Lower lobe of right lung (tissue), 2 donors: ENCODE data around the gene F11. TPM values are rescaled to one million over a fixed set of nuclear protein-coding genes. Genes with fewer than 3 reads are reported as not detected.
A peak's percentile ranks its signal among the peaks of the same experiment; 100 is the strongest.

Experiments used
- ATAC-seq, 2 donors: fragments of 200-7000 bp; cut with Tn5 transposase; one replicate each; pipeline ENCODE4 v1.9.1; 2020 to 2022; ENCODE audit warnings: mild to moderate bottlenecking in 2 of 2, moderate library complexity in 2 of 2
- DNase-seq: peaks from one replicate; pipeline ENCODE4 v3.0.0-alpha.2; 2020
- H3K27ac ChIP-seq: fragments of 200-600 bp; one replicate; pipeline ENCODE4 v1.8.0; 2022
- H3K27me3 ChIP-seq: fragments of 200-600 bp; one replicate; pipeline ENCODE4 v1.8.0; 2022; ENCODE audit warnings: low read depth
- H3K36me3 ChIP-seq: fragments of 200-600 bp; one replicate; pipeline ENCODE4 v1.8.0; 2022; ENCODE audit warnings: mild to moderate bottlenecking
- H3K4me1 ChIP-seq: fragments of 200-600 bp; one replicate; pipeline ENCODE4 v1.8.0; 2022
- H3K4me3 ChIP-seq: fragments of 200-600 bp; one replicate; pipeline ENCODE4 v1.8.0; 2022; ENCODE audit warnings: mild to moderate bottlenecking
- H3K9me3 ChIP-seq: fragments of 200-600 bp; one replicate; pipeline ENCODE4 v1.8.0; 2022
- intact Hi-C: fragments of 100-400 bp; cut with DNase I; formaldehyde crosslinking; loops from one replicate; pipeline ENCODE4 v1.11.0; 2022
- total RNA-seq: library from RNA; stranded (reverse); fragmentation: NEBNext Ultra II Directional; extraction: Animal tissue kit (Norgen Biotek cat#: 25700); gene quantifications from one replicate; pipeline ENCODE4 v1.2.1, GENCODE V29; 2021
- TF ChIP-seq, protein P1 (sequence below): fragments of 200-600 bp; IDR thresholded peaks from one replicate; pipeline ENCODE4 v1.8.0; 2022; ENCODE audit warnings: antibody characterized with exemption, mild to moderate bottlenecking
- donor health status: DM: no; HTN: yes; CAD: no; lungs with severe emphysema.

Gene F11
- total RNA-seq, 1 donor from 2014 or later: 20.5 TPM

DNA sequence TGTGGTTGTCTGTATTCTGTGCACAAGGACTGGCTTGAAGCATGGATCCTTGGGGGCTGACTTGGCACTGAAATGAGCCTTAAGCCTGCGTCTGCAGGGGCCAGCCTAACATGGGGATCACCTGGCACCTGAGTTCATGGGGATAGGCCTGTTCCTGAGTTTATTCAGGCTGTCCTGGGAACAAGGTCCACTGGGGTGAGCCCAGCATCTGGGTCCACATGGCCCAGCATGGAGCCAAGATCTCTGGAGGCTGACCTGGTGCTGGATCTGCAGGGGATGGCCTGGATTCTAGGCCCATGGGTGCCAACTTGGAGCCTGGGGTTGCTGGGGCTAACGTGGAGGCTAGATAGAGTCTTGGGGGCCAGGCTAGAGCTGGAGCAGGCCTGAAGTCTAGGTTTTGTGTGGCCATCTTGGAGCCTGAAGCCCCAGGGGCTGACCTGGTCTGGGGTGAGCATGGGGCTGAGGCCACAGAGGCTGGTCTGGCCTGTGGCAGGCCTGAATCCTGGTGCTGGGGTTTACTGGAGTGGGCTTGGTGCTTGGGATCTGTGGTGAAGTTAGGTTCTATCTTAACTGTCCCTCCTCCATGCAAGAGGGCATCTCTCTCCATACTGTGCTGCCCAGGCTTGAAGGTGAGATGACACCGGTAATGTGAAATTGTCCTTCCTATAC is 39.3 kb upstream of the F11 start:
- TF ChIP-seq, protein P1, sequence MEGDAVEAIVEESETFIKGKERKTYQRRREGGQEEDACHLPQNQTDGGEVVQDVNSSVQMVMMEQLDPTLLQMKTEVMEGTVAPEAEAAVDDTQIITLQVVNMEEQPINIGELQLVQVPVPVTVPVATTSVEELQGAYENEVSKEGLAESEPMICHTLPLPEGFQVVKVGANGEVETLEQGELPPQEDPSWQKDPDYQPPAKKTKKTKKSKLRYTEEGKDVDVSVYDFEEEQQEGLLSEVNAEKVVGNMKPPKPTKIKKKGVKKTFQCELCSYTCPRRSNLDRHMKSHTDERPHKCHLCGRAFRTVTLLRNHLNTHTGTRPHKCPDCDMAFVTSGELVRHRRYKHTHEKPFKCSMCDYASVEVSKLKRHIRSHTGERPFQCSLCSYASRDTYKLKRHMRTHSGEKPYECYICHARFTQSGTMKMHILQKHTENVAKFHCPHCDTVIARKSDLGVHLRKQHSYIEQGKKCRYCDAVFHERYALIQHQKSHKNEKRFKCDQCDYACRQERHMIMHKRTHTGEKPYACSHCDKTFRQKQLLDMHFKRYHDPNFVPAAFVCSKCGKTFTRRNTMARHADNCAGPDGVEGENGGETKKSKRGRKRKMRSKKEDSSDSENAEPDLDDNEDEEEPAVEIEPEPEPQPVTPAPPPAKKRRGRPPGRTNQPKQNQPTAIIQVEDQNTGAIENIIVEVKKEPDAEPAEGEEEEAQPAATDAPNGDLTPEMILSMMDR: no peak
- Histone ChIP-seq H3K27me3 (no peaks in the 10 kb centered on the region), H3K4me3 (no peak overlapping the region), H3K27ac (no peak overlapping the region), H3K4me1 (no peaks in the 10 kb centered on the region), H3K36me3 (no peaks in the 10 kb centered on the region), H3K9me3 (peaks cover 6% of the 10 kb centered on the region)
- intact Hi-C loops: no loop called here
- DNase-seq (no peak), ATAC-seq (peak in 1 of 2 donors; percentile 9)

DNA sequence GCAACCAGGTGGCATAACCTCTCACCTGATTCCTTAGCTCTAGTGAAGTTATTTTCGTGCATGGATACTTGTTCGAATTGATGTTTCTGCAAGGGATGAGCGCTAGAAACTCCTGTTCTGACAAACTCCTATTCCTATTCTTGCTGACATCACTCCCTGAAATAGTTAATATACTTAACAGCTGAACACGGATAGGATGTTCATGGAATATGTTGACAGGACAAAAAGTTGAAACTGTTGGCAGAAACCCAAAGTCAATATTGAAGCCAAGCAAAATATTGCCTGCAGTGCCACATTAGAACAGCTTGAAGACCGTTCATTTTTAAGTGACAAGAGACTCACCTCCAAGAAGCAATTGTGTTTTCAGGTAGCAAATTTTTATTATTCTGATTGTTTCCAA is 38.8 kb upstream of the F11 start, which contains the start of gene KLKB1:
KLKB1 (plus strand) TSS at position 287 of the 400 bp plus-strand sequence. CDS start 689 bp downstream, outside the sequence.
- H3K36me3 ChIP-seq: no peaks in the 10 kb centered on the region
- H3K4me3 ChIP-seq: no peak within 1 kb of the TSS
- DNase-seq (no peak), ATAC-seq (no peak)
- TF ChIP-seq, protein P1: no peak
- intact Hi-C loops: no loop called here
- H3K27ac ChIP-seq: no peak within 1 kb of the TSS
- no peaks in the 10 kb centered on the region for H3K4me1 ChIP-seq
- no peaks in the 10 kb centered on the region for H3K27me3 ChIP-seq
- H3K9me3 ChIP-seq: peaks cover 6% of the 10 kb centered on the region

DNA sequence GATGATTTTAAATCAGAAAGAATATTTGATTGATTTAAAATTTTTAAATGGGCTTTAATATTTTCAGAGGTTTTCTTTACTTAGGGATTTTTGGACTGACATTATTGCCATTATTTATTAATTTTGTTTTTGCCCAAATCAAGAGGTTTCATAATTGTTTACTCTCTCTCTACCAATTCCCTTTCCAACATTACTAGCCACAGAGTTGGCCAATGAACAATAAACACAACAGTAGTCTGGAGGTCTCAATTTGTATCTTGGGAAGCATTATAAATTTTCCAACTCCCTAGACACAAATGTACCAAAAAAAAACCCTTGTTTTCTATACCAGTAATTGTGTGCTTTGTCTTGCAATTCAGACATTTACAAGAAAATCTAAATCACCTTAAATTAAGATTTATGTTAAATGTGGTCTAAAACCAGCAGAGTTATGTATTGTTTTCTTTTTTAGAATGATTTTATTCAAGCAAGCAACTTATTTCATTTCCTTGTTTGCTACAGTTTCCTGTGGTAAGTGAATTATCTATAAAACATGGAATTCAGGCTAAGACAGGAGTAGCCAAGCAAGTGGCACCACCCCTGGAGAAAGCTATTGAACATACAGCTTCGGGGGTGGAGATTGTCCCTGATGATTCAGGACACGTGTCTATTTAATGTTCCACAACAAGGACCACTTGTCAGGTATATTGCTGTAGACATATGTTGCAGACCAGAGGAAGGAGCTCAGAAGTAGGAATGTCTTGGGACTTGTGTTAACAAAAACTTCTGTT is 38.1 kb upstream of the F11 start:
- H3K27me3 ChIP-seq: no peaks in the 10 kb centered on the region
- H3K36me3 ChIP-seq: no peaks in the 10 kb centered on the region
- no peak for DNase-seq
- H3K4me3 ChIP-seq: no peak overlapping the region
- no peak overlapping the region for H3K27ac ChIP-seq
- ATAC-seq: no peak
- intact Hi-C loops: no loop called here
- H3K9me3 ChIP-seq: peaks cover 6% of the 10 kb centered on the region
- TF ChIP-seq, protein P1: no peak
- H3K4me1 ChIP-seq: no peaks in the 10 kb centered on the region

DNA sequence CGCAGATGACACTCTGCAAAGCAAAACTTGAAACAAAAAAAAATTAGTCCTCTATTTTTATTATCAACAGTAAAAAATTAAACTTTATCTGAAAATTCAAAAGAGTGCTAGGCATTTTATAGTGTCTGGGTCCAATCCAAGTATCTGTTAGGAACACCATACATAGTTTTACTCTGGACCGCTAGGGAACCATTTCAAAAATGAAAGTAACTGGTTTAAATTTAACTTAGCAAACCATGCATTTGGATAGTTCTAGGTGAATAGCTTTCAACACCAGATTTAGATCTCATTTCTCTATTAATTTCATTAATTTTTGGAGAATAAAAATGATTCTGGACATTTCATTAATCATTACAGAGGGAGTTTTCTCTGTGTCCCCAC is 37.5 kb upstream of the F11 start:
- ATAC-seq: no peak
- Histone ChIP-seq H3K27me3 (no peaks in the 10 kb centered on the region), H3K9me3 (peaks cover 6% of the 10 kb centered on the region), H3K4me1 (no peaks in the 10 kb centered on the region), H3K4me3 (no peak overlapping the region), H3K27ac (no peak overlapping the region), H3K36me3 (no peaks in the 10 kb centered on the region)
- no peak for DNase-seq
- TF ChIP-seq, protein P1: no peak
- intact Hi-C loops: no loop called here

DNA sequence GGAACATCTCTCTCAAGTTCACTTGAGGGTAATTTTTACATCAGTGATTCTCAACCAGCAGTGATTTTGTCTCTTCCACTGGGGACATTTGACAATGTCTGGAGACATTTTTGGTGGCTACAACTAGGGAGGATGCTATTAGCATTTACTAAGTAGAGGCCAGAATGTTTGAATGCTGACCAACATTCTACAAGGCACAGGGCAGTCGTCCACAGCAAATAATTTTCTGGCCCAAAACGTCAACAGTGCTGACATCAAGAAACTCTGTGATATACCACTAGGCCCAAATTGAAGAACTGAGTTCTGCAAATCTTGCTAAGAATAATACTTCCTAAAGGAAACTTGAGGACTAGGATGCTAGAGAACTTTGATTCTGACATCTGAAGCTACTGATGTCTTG is 31.6 kb upstream of the F11 start:
- no peak overlapping the region for H3K27ac ChIP-seq
- H3K4me3 ChIP-seq: no peak overlapping the region
- intact Hi-C loops: no loop called here
- no peaks in the 10 kb centered on the region for H3K36me3 ChIP-seq
- no peaks in the 10 kb centered on the region for H3K27me3 ChIP-seq
- no peak for DNase-seq
- no peaks in the 10 kb centered on the region for H3K9me3 ChIP-seq
- no peak for ATAC-seq
- TF ChIP-seq, protein P1: no peak
- H3K4me1 ChIP-seq: no peaks in the 10 kb centered on the region
